H9 (cell line): ENCODE results near the gene EVC. TPM values are rescaled to one million over a fixed set of nuclear protein-coding genes. Genes with fewer than 3 reads are reported as not detected.

Source experiments
- DNase-seq: peaks from one replicate; pipeline ENCODE4 v3.0.0-alpha.2; 2017
- H2AFZ ChIP-seq: one replicate; pipeline ENCODE4 v1.6.1; 2013; ENCODE audit warnings: mild to moderate bottlenecking, low read length, control low read depth, moderate library complexity
- H2AK5ac ChIP-seq: 2 replicates; pipeline ENCODE4 v1.6.1; 2013; ENCODE audit warnings: low read length, control low read depth, mixed read lengths; ENCODE audit not compliant: insufficient read length
- H2BK120ac ChIP-seq: one replicate; pipeline ENCODE4 v1.6.1; 2013; ENCODE audit warnings: low read depth, mild to moderate bottlenecking, low read length, control low read depth, inconsistent platforms; ENCODE audit not compliant: poor library complexity, severe bottlenecking
- H2BK12ac ChIP-seq: 2 replicates; pipeline ENCODE4 v1.6.1; 2013; ENCODE audit warnings: low read length, control low read depth, mixed read lengths, low read depth; ENCODE audit not compliant: insufficient read length
- H2BK15ac ChIP-seq: 2 replicates; pipeline ENCODE4 v1.6.1; 2013; ENCODE audit warnings: low read depth, low read length, control low read depth
- H2BK20ac ChIP-seq: one replicate; pipeline ENCODE4 v1.6.1; 2013; ENCODE audit warnings: low read depth, mild to moderate bottlenecking, low read length, control low read depth, inconsistent platforms; ENCODE audit not compliant: poor library complexity, severe bottlenecking
- H2BK5ac ChIP-seq: 2 replicates; pipeline ENCODE4 v1.6.1; 2013; ENCODE audit warnings: low read length, control low read depth, mixed read lengths; ENCODE audit not compliant: insufficient read length
- H3K14ac ChIP-seq: 2 replicates; pipeline ENCODE4 v1.6.1; 2013; ENCODE audit warnings: low read length, control low read depth; ENCODE audit not compliant: insufficient read depth
- H3K18ac ChIP-seq: 2 replicates; pipeline ENCODE4 v1.6.1; 2013; ENCODE audit warnings: low read depth, mild to moderate bottlenecking, mixed read lengths, low read length, control low read depth; ENCODE audit not compliant: insufficient read length
- H3K23ac ChIP-seq: 2 replicates; pipeline ENCODE4 v1.6.1; 2013; ENCODE audit warnings: low read length, control low read depth, mixed read lengths, low read depth; ENCODE audit not compliant: insufficient read length
- H3K23me2 ChIP-seq: 2 replicates; pipeline ENCODE4 v1.6.1; 2013; ENCODE audit warnings: low read depth, mild to moderate bottlenecking, mixed read lengths, low read length, control low read depth; ENCODE audit not compliant: insufficient read length, poor library complexity, severe bottlenecking
- H3K27ac ChIP-seq: 2 replicates; pipeline ENCODE4 v1.5.1; 2013; ENCODE audit warnings: low read length, control low read depth, mixed read lengths, low read depth; ENCODE audit not compliant: insufficient read length
- H3K27me3 ChIP-seq: 2 replicates; pipeline ENCODE4 v1.6.1; 2013; ENCODE audit warnings: low read length, control low read depth, inconsistent platforms; ENCODE audit not compliant: insufficient read depth
- H3K4ac ChIP-seq: 2 replicates; pipeline ENCODE4 v1.6.1; 2013; ENCODE audit warnings: low read depth, mild to moderate bottlenecking, control low read depth, inconsistent platforms, low read length, moderate library complexity
- H3K4me1 ChIP-seq: 2 replicates; pipeline ENCODE4 v1.6.1; 2013; ENCODE audit warnings: low read length, control low read depth, inconsistent platforms; ENCODE audit not compliant: insufficient read depth
- H3K4me2 ChIP-seq: 2 replicates; pipeline ENCODE4 v1.6.1; 2013; ENCODE audit warnings: low read length, control low read depth, mixed read lengths; ENCODE audit not compliant: insufficient read length, insufficient read depth
- H3K56ac ChIP-seq: 2 replicates; pipeline ENCODE4 v1.6.1; 2013; ENCODE audit warnings: low read depth, mild to moderate bottlenecking, mixed read lengths, low read length, control low read depth; ENCODE audit not compliant: insufficient read length
- H3K79me1 ChIP-seq: 2 replicates; pipeline ENCODE4 v1.6.1; 2013; ENCODE audit warnings: low read depth, mild to moderate bottlenecking, moderate library complexity, low read length, control low read depth, inconsistent platforms; ENCODE audit not compliant: insufficient read depth, poor library complexity, severe bottlenecking
- H3K79me2 ChIP-seq: 2 replicates; pipeline ENCODE4 v1.6.1; 2013; ENCODE audit warnings: low read length, control low read depth, inconsistent platforms; ENCODE audit not compliant: insufficient read depth
- H3K9ac ChIP-seq: 2 replicates; pipeline ENCODE4 v1.6.1; 2013; ENCODE audit warnings: low read length, control low read depth, mixed read lengths; ENCODE audit not compliant: insufficient read length; ENCODE audit errors: extremely low read depth
- H3K9me3 ChIP-seq: one replicate; pipeline ENCODE4 v1.6.1; 2013; ENCODE audit warnings: low read depth, low read length, inconsistent platforms; ENCODE audit not compliant: control insufficient read depth
- H3T11ph ChIP-seq: one replicate; pipeline ENCODE4 v1.6.1; 2013; ENCODE audit warnings: mild to moderate bottlenecking, low read length, control low read depth, inconsistent platforms
- H4K20me1 ChIP-seq: one replicate; pipeline ENCODE4 v1.6.1; 2013; ENCODE audit not compliant: control insufficient read depth, insufficient read length, insufficient read depth
- H4K5ac ChIP-seq: 2 replicates; pipeline ENCODE4 v1.6.1; 2013; ENCODE audit warnings: low read depth, mild to moderate bottlenecking, mixed read lengths, low read length, control low read depth; ENCODE audit not compliant: insufficient read length
- H4K8ac ChIP-seq: replicated peaks from 2 replicates; pipeline ENCODE4 v1.6.1; 2013; ENCODE audit warnings: low read length, control low read depth, mixed read lengths, low read depth; ENCODE audit not compliant: insufficient read length
- H4K91ac ChIP-seq: 2 replicates; pipeline ENCODE4 v1.6.1; 2013; ENCODE audit warnings: low read depth, mild to moderate bottlenecking, moderate library complexity, mixed read lengths, low read length, control low read depth; ENCODE audit not compliant: insufficient read length
- H3K27ac Mint-ChIP-seq, 3 experiments: 2 replicates in 2 of 3; 3 replicates in 1 of 3; pipeline ENCODE4 v1.8.0; 2020 to 2021; ENCODE audit warnings: mixed read lengths in 3 of 3, mild to moderate bottlenecking in 1 of 3, moderate library complexity in 1 of 3
- H3K27me3 Mint-ChIP-seq: 2 replicates; pipeline ENCODE4 v1.8.0; 2021; ENCODE audit warnings: low read depth, mild to moderate bottlenecking, moderate library complexity, mixed read lengths
- H3K36me3 Mint-ChIP-seq, 3 experiments: 2 replicates in 2 of 3; 3 replicates in 1 of 3; pipeline ENCODE4 v1.8.0; 2020 to 2021; ENCODE audit warnings: low read depth in 3 of 3, mixed read lengths in 3 of 3; ENCODE audit not compliant: insufficient read depth in 1 of 3
- H3K4me1 Mint-ChIP-seq, 2 experiments: 2 replicates each; pipeline ENCODE4 v1.8.0; 2020; ENCODE audit warnings: mixed read lengths in 2 of 2
- H3K4me3 Mint-ChIP-seq, 2 experiments: 2 replicates in 1 of 2; 3 replicates in 1 of 2; pipeline ENCODE4 v1.8.0; 2020 to 2021; ENCODE audit warnings: mild to moderate bottlenecking in 2 of 2, mixed read lengths in 2 of 2, moderate library complexity in 1 of 2
- H3K9me3 Mint-ChIP-seq, 2 experiments: 2 replicates in 1 of 2; 3 replicates in 1 of 2; pipeline ENCODE4 v1.8.0; 2020; ENCODE audit warnings: mild to moderate bottlenecking in 2 of 2, mixed read lengths in 2 of 2, moderate library complexity in 1 of 2
- CTCF ChIP-seq: fragments of 200-600 bp; sonication (generic); conservative IDR thresholded peaks from 3 replicates; pipeline ENCODE4 v1.8.0; 2021; ENCODE audit warnings: antibody characterized with exemption, mild to moderate bottlenecking
- WGBS: extraction: QIAGEN DNeasy Blood & Tissue Kit; methylation state at CpG from one replicate; pipeline ENCODE4 v1.1.7; 2013; ENCODE audit warnings: missing lambda C conversion rate, low lambda C conversion rate, mixed read lengths; ENCODE audit not compliant: insufficient read length; ENCODE audit errors: extremely low coverage; 5-methylcytosine and 5-hydroxymethylcytosine counted together
- total RNA-seq: library from RNA; stranded (reverse); gene quantifications from 2 replicates; pipeline ENCODE4 v1.2.1, GENCODE V29; 2021

EVC gene
- total RNA-seq, 1 experiment from 2014 or later = 10.1 TPM

- Histone ChIP-seq H2BK5ac (no peak overlapping the region), H4K8ac (no peak overlapping the region), H3K79me2 (no peaks in the 10 kb centered on the region), H3K9me3 (no peaks in the 10 kb centered on the region), H3K4ac (no peak overlapping the region), H4K5ac (no peak overlapping the region), H2BK20ac (no peak overlapping the region), H2BK15ac (no peak overlapping the region), H3K27ac (no peak overlapping the region), H3K23ac (no peak overlapping the region), H4K20me1 (no peaks in the 10 kb centered on the region), H3K14ac (no peak overlapping the region; the same call in 1 of the 2 replicates), H3K23me2 (no peaks in the 10 kb centered on the region), H2AFZ (no peak overlapping the region), H3K27me3 (no peaks in the 10 kb centered on the region), H3K18ac (no peak overlapping the region), H2BK120ac (no peak overlapping the region), H2BK12ac (no peak overlapping the region), H3K4me2 (no peak overlapping the region), H3K9ac (no peak overlapping the region), H2AK5ac (no peak overlapping the region), H3K79me1 (no peaks in the 10 kb centered on the region), H3T11ph (no peak overlapping the region), H3K56ac (no peak overlapping the region), H4K91ac (no peak overlapping the region), H3K4me1 (no peaks in the 10 kb centered on the region)
- no CpG with 5 or more reads among the region's 7 CpGs for WGBS
- H3K4me1 Mint-ChIP-seq = peaks cover 12 to 17% of the 10 kb centered on the region in 2 experiments
- no peaks in the 10 kb centered on the region for H3K27me3 Mint-ChIP-seq
- peaks cover 12 to 16% (median 13%) of the 10 kb centered on the region in 3 experiments for H3K36me3 Mint-ChIP-seq
- peaks cover 10 to 11% of the 10 kb centered on the region in 2 experiments for H3K9me3 Mint-ChIP-seq
- no peak for DNase-seq
- TF ChIP-seq CTCF = 0 out of 3 replicates have a peak, but pooled peaks have one; percentile 22
- no peak overlapping the region for H3K4me3 Mint-ChIP-seq
- H3K27ac Mint-ChIP-seq = no peak overlapping the region
Measured at GRCh38 chr4:5719350-5720055, 8.5 kb downstream of the EVC start.
